HepG2 (cell line): Measurements from ENCODE around the gene FBXO24. TPM values are rescaled to one million over a fixed set of nuclear protein-coding genes. Genes with fewer than 3 reads are reported as not detected.

Experiments
- HOXA5 ChIP-seq: sonication (generic); formaldehyde crosslinking; IDR thresholded peaks from 2 replicates; pipeline ENCODE4 v1.4.0; 2020; ENCODE audit warnings: missing genetic modification reagents
- NCOA1 ChIP-seq: sonication (generic); formaldehyde crosslinking; IDR thresholded peaks from 2 replicates; pipeline ENCODE4 v1.9.0; 2021; ENCODE audit warnings: missing genetic modification reagents
- NFIB ChIP-seq: sonication (generic); formaldehyde crosslinking; IDR thresholded peaks from 2 replicates; pipeline ENCODE4 v1.9.0; 2021; ENCODE audit warnings: missing genetic modification reagents, mild to moderate bottlenecking, borderline replicate concordance
- SCMH1 ChIP-seq: sonication (generic); formaldehyde crosslinking; IDR thresholded peaks from 2 replicates; pipeline ENCODE4 v1.9.0; 2021; ENCODE audit warnings: missing genetic modification reagents, mild to moderate bottlenecking, borderline replicate concordance
- SSRP1 ChIP-seq: IDR thresholded peaks from 2 replicates; pipeline ENCODE4 v1.6.1; 2016; ENCODE audit warnings: control low read depth
- SYNCRIP ChIP-seq: fragments of 200-400 bp; formaldehyde crosslinking; IDR thresholded peaks from 2 replicates; pipeline ENCODE4 v1.6.1; 2018; ENCODE audit warnings: mild to moderate bottlenecking, low read depth, low read length; ENCODE audit not compliant: insufficient read depth
- TOPORS ChIP-seq: sonication (generic); formaldehyde crosslinking; IDR thresholded peaks from 2 replicates; pipeline ENCODE4 v1.8.0; 2023; ENCODE audit warnings: mild to moderate bottlenecking, missing genetic modification reagents
- ZBTB42 ChIP-seq: sonication (generic); formaldehyde crosslinking; IDR thresholded peaks from 2 replicates; pipeline ENCODE4 v1.5.0; 2020; ENCODE audit warnings: mild to moderate bottlenecking, missing genetic modification reagents
- ZKSCAN1 ChIP-seq: fragments of 150-350 bp; IDR thresholded peaks from 2 replicates; pipeline ENCODE4 v1.6.1; 2014; ENCODE audit warnings: low read length
- ZNF317 ChIP-seq: sonication (generic); formaldehyde crosslinking; IDR thresholded peaks from 2 replicates; pipeline ENCODE4 v1.5.0; 2020; ENCODE audit warnings: mild to moderate bottlenecking, missing genetic modification reagents
- ZNF326 ChIP-seq: sonication (generic); formaldehyde crosslinking; IDR thresholded peaks from 2 replicates; pipeline ENCODE4 v1.4.0; 2020; ENCODE audit warnings: missing genetic modification reagents, borderline replicate concordance
- ZNF432 ChIP-seq: sonication (generic); formaldehyde crosslinking; IDR thresholded peaks from 2 replicates; pipeline ENCODE4 v1.5.0; 2020; ENCODE audit warnings: missing genetic modification reagents, mild to moderate bottlenecking, borderline replicate concordance
- ZNF772 ChIP-seq: sonication (generic); formaldehyde crosslinking; IDR thresholded peaks from 2 replicates; pipeline ENCODE4 v1.5.0; 2020; ENCODE audit warnings: mild to moderate bottlenecking, missing genetic modification reagents
- polyA plus RNA-seq, 8 experiments: library from polyadenylated mRNA; depleted of rRNA in 3 of 8; stranded (reverse) in 7 of 8; unstranded in 1 of 8; fragments of >200 nt; fragmentation: Illumina TruSeq in 4 of 8; extraction: Trizol in 4 of 8; gene quantifications; 2 replicates each; pipeline versions ENCODE4 v1.2.1 to v1.2.3, GENCODE V29; 2011 to 2016; ENCODE audit warnings: low read depth in 4 of 8, missing spikeins in 1 of 8, mixed read lengths in 1 of 8; ENCODE audit not compliant: insufficient read depth in 1 of 8
- total RNA-seq, 5 experiments: library from RNA; depleted of rRNA; stranded (reverse); fragments of >200 nt; fragmentation: Illumina TruSeq; extraction: Trizol; gene quantifications; 2 replicates each; pipeline ENCODE4 v1.2.3, GENCODE V29; 2016; ENCODE audit warnings: low read depth in 1 of 5
- TF ChIP-seq, protein P1 (sequence below): sonication (generic); formaldehyde crosslinking; IDR thresholded peaks from 2 replicates; pipeline ENCODE4 v1.5.0; 2020; ENCODE audit warnings: mild to moderate bottlenecking, missing genetic modification reagents, borderline replicate concordance
- TF ChIP-seq, protein P2 (sequence below): sonication (generic); formaldehyde crosslinking; IDR thresholded peaks from 2 replicates; pipeline ENCODE4 v1.4.0; 2020; ENCODE audit warnings: missing genetic modification reagents
- TF ChIP-seq, protein P3 (sequence below): sonication (generic); formaldehyde crosslinking; IDR thresholded peaks from 2 replicates; pipeline ENCODE4 v1.5.0; 2020; ENCODE audit warnings: missing genetic modification reagents
- TF ChIP-seq, protein P4 (sequence below): sonication (generic); formaldehyde crosslinking; conservative IDR thresholded peaks from 2 replicates; pipeline ENCODE4 v1.4.0; 2020; ENCODE audit warnings: missing genetic modification reagents
- TF ChIP-seq, protein P5 (sequence below): sonication (generic); formaldehyde crosslinking; IDR thresholded peaks from 2 replicates; pipeline ENCODE4 v1.5.1; 2020; ENCODE audit warnings: mild to moderate bottlenecking, moderate library complexity, missing genetic modification reagents

The FBXO24 gene
- total and polyA plus RNA-seq, 2 of the 13 experiments (the other 11 are each of a cell fraction or from before 2014, with no cell fraction given): 0.20 to 0.55 TPM

DNA sequence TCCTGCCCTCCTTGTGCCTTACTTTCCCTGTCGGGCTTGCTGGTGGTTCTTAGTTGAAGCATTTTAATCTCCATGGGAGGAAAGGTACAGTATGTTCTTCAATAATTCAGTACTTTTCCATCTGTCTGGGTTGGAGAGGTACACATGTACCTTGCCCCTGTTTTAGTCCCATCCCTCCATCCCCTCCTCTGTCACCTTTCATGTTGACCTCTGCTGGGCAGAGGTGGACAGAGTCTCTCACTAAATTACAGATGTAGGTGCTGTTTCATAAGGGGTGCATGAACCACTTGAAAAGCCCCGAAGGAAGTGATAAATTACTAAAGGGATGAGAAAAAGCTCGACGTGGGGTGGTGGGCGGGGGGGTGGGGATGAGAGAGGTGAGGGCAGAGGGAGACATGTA is 41.7 kb upstream of the FBXO24 start (continued):
- TF ChIP-seq, protein P1, sequence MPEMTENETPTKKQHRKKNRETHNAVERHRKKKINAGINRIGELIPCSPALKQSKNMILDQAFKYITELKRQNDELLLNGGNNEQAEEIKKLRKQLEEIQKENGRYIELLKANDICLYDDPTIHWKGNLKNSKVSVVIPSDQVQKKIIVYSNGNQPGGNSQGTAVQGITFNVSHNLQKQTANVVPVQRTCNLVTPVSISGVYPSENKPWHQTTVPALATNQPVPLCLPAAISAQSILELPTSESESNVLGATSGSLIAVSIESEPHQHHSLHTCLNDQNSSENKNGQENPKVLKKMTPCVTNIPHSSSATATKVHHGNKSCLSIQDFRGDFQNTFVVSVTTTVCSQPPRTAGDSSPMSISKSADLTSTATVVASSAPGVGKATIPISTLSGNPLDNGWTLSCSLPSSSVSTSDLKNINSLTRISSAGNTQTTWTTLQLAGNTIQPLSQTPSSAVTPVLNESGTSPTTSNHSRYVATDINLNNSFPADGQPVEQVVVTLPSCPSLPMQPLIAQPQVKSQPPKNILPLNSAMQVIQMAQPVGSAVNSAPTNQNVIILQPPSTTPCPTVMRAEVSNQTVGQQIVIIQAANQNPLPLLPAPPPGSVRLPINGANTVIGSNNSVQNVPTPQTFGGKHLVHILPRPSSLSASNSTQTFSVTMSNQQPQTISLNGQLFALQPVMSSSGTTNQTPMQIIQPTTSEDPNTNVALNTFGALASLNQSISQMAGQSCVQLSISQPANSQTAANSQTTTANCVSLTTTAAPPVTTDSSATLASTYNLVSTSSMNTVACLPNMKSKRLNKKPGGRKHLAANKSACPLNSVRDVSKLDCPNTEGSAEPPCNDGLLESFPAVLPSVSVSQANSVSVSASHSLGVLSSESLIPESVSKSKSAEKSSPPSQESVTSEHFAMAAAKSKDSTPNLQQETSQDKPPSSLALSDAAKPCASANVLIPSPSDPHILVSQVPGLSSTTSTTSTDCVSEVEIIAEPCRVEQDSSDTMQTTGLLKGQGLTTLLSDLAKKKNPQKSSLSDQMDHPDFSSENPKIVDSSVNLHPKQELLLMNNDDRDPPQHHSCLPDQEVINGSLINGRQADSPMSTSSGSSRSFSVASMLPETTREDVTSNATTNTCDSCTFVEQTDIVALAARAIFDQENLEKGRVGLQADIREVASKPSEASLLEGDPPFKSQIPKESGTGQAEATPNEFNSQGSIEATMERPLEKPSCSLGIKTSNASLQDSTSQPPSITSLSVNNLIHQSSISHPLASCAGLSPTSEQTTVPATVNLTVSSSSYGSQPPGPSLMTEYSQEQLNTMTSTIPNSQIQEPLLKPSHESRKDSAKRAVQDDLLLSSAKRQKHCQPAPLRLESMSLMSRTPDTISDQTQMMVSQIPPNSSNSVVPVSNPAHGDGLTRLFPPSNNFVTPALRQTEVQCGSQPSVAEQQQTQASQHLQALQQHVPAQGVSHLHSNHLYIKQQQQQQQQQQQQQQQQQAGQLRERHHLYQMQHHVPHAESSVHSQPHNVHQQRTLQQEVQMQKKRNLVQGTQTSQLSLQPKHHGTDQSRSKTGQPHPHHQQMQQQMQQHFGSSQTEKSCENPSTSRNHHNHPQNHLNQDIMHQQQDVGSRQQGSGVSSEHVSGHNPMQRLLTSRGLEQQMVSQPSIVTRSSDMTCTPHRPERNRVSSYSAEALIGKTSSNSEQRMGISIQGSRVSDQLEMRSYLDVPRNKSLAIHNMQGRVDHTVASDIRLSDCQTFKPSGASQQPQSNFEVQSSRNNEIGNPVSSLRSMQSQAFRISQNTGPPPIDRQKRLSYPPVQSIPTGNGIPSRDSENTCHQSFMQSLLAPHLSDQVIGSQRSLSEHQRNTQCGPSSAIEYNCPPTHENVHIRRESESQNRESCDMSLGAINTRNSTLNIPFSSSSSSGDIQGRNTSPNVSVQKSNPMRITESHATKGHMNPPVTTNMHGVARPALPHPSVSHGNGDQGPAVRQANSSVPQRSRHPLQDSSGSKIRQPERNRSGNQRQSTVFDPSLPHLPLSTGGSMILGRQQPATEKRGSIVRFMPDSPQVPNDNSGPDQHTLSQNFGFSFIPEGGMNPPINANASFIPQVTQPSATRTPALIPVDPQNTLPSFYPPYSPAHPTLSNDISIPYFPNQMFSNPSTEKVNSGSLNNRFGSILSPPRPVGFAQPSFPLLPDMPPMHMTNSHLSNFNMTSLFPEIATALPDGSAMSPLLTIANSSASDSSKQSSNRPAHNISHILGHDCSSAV (CRISPR knock-in tag): no peak
- TF ChIP-seq ZBTB42 (CRISPR knock-in tag): no peak
- TF ChIP-seq, protein P2, sequence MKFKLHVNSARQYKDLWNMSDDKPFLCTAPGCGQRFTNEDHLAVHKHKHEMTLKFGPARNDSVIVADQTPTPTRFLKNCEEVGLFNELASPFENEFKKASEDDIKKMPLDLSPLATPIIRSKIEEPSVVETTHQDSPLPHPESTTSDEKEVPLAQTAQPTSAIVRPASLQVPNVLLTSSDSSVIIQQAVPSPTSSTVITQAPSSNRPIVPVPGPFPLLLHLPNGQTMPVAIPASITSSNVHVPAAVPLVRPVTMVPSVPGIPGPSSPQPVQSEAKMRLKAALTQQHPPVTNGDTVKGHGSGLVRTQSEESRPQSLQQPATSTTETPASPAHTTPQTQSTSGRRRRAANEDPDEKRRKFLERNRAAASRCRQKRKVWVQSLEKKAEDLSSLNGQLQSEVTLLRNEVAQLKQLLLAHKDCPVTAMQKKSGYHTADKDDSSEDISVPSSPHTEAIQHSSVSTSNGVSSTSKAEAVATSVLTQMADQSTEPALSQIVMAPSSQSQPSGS (CRISPR knock-in tag): no peak
- no peak for TF ChIP-seq ZNF432
- no peak for TF ChIP-seq TOPORS
- TF ChIP-seq, protein P3, sequence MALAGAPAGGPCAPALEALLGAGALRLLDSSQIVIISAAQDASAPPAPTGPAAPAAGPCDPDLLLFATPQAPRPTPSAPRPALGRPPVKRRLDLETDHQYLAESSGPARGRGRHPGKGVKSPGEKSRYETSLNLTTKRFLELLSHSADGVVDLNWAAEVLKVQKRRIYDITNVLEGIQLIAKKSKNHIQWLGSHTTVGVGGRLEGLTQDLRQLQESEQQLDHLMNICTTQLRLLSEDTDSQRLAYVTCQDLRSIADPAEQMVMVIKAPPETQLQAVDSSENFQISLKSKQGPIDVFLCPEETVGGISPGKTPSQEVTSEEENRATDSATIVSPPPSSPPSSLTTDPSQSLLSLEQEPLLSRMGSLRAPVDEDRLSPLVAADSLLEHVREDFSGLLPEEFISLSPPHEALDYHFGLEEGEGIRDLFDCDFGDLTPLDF: no peak
- no peak for TF ChIP-seq SCMH1
- no peak for TF ChIP-seq SSRP1
- no peak for TF ChIP-seq NFIB (CRISPR knock-in tag)
- TF ChIP-seq SYNCRIP: no peak
- TF ChIP-seq, protein P4, sequence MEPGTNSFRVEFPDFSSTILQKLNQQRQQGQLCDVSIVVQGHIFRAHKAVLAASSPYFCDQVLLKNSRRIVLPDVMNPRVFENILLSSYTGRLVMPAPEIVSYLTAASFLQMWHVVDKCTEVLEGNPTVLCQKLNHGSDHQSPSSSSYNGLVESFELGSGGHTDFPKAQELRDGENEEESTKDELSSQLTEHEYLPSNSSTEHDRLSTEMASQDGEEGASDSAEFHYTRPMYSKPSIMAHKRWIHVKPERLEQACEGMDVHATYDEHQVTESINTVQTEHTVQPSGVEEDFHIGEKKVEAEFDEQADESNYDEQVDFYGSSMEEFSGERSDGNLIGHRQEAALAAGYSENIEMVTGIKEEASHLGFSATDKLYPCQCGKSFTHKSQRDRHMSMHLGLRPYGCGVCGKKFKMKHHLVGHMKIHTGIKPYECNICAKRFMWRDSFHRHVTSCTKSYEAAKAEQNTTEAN (CRISPR knock-in tag): no peak
- TF ChIP-seq ZNF326: no peak
- TF ChIP-seq ZNF317 (CRISPR knock-in tag): no peak
- TF ChIP-seq, protein P5, sequence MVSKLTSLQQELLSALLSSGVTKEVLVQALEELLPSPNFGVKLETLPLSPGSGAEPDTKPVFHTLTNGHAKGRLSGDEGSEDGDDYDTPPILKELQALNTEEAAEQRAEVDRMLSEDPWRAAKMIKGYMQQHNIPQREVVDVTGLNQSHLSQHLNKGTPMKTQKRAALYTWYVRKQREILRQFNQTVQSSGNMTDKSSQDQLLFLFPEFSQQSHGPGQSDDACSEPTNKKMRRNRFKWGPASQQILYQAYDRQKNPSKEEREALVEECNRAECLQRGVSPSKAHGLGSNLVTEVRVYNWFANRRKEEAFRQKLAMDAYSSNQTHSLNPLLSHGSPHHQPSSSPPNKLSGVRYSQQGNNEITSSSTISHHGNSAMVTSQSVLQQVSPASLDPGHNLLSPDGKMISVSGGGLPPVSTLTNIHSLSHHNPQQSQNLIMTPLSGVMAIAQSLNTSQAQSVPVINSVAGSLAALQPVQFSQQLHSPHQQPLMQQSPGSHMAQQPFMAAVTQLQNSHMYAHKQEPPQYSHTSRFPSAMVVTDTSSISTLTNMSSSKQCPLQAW: no peak
- TF ChIP-seq HOXA5: no peak
- TF ChIP-seq ZNF772: no peak
- no peak for TF ChIP-seq ZKSCAN1
- no peak for TF ChIP-seq NCOA1 (CRISPR knock-in tag)
